ENCODE data around the gene ACSM4. TPM values are rescaled to one million over a fixed set of nuclear protein-coding genes. Genes with fewer than 3 reads are reported as not detected.

ACSM4 gene
- not detected for total RNA-seq
- not detected for total RNA-seq (2013)

GRCh38 chr12:7303772-7304171 is at the start of gene ACSM4:
ACSM4 (plus strand) TSS chr12:7304072; CDS start chr12:7304332, 260 bp downstream.
- no peak within 1 kb of the TSS for H3K27ac ChIP-seq (ENCODE audit: low read length)
- H3K36me3 Mint-ChIP-seq, result no peaks in the 10 kb centered on the region
- WGBS (ENCODE audit: insufficient coverage), result 79% methylated on average over 3 of the region's 3 CpGs
- H3K36me3 ChIP-seq (ENCODE audit: control insufficient read depth, insufficient read depth, low read length), result no peaks in the 10 kb centered on the region
- H3K9me3 ChIP-seq (ENCODE audit: control insufficient read depth, insufficient read depth, low read length), result no peaks in the 10 kb centered on the region
- no peak within 1 kb of the TSS for H3K27ac Mint-ChIP-seq
- H3K27me3 ChIP-seq (ENCODE audit: control insufficient read depth, insufficient read depth, low read length), result no peaks in the 10 kb centered on the region
- intact Hi-C loops (cut with micrococcal nuclease), result no loop called here
- H3K4me3 ChIP-seq (ENCODE audit: low read length), result no peak within 1 kb of the TSS
- H3K4me3 Mint-ChIP-seq, result no peak within 1 kb of the TSS
- H3K27me3 Mint-ChIP-seq (ENCODE audit: low read depth in 2 of 2), result peaks cover 12 to 22% of the 10 kb centered on the region in 2 donors
- no peak for TF ChIP-seq CTCF (IDR thresholded peaks at IDR 0.05)
- H3K4me1 ChIP-seq (ENCODE audit: control insufficient read depth, insufficient read depth, low read length), result no peaks in the 10 kb centered on the region
- ATAC-seq (no peak), DNase-seq (no peak)
- H3K9me3 Mint-ChIP-seq, result no peaks in the 10 kb centered on the region
- no peaks in the 10 kb centered on the region for H3K4me1 Mint-ChIP-seq

GRCh38 chr12:7259060-7259459 is 44.8 kb upstream of the ACSM4 start:
- Mint-ChIP-seq H3K27me3 (ENCODE audit: low read depth in 2 of 2) (peaks cover 11 to 30% of the 10 kb centered on the region in 2 donors), H3K36me3 (no peaks in the 10 kb centered on the region), H3K4me1 (no peaks in the 10 kb centered on the region), H3K4me3 (no peak overlapping the region), H3K9me3 (no peaks in the 10 kb centered on the region), H3K27ac (no peak overlapping the region)
- Histone ChIP-seq H3K27me3 (ENCODE audit: control insufficient read depth, insufficient read depth, low read length) (no peaks in the 10 kb centered on the region), H3K36me3 (ENCODE audit: control insufficient read depth, insufficient read depth, low read length) (no peaks in the 10 kb centered on the region), H3K4me3 (ENCODE audit: low read length) (no peak overlapping the region), H3K27ac (ENCODE audit: low read length) (no peak overlapping the region), H3K9me3 (ENCODE audit: control insufficient read depth, insufficient read depth, low read length) (no peaks in the 10 kb centered on the region), H3K4me1 (ENCODE audit: control insufficient read depth, insufficient read depth, low read length) (no peaks in the 10 kb centered on the region)
- intact Hi-C loops (cut with micrococcal nuclease), result no loop called here
- 100% methylated on average over 1 of the region's 1 CpG for WGBS (ENCODE audit: insufficient coverage)
- ATAC-seq (no peak), DNase-seq (no peak)
- no peak for TF ChIP-seq CTCF (IDR thresholded peaks at IDR 0.05)

GRCh38 chr12:7264538-7264937 is 39.3 kb upstream of the ACSM4 start:
- Histone ChIP-seq H3K4me1 (ENCODE audit: control insufficient read depth, insufficient read depth, low read length) (no peaks in the 10 kb centered on the region), H3K4me3 (ENCODE audit: low read length) (no peak overlapping the region), H3K27ac (ENCODE audit: low read length) (no peak overlapping the region), H3K27me3 (ENCODE audit: control insufficient read depth, insufficient read depth, low read length) (no peaks in the 10 kb centered on the region), H3K9me3 (ENCODE audit: control insufficient read depth, insufficient read depth, low read length) (no peaks in the 10 kb centered on the region), H3K36me3 (ENCODE audit: control insufficient read depth, insufficient read depth, low read length) (no peaks in the 10 kb centered on the region)
- Mint-ChIP-seq H3K27me3 (ENCODE audit: low read depth in 2 of 2) (peaks cover 14 to 23% of the 10 kb centered on the region in 2 donors), H3K4me3 (no peak overlapping the region), H3K27ac (no peak overlapping the region), H3K9me3 (no peaks in the 10 kb centered on the region), H3K36me3 (no peaks in the 10 kb centered on the region), H3K4me1 (no peaks in the 10 kb centered on the region)
- TF ChIP-seq CTCF (IDR thresholded peaks at IDR 0.05), result no peak
- intact Hi-C loops (cut with micrococcal nuclease), result no loop called here
- ATAC-seq, result no peak
- no peak for DNase-seq

GRCh38 chr12:7265251-7265650 is 38.6 kb upstream of the ACSM4 start:
- H3K27me3 Mint-ChIP-seq (ENCODE audit: low read depth in 2 of 2), result peaks cover 11 to 16% of the 10 kb centered on the region in 2 donors
- no peaks in the 10 kb centered on the region for H3K36me3 Mint-ChIP-seq
- Histone ChIP-seq H3K27ac (ENCODE audit: low read length) (no peak overlapping the region), H3K9me3 (ENCODE audit: control insufficient read depth, insufficient read depth, low read length) (no peaks in the 10 kb centered on the region), H3K27me3 (ENCODE audit: control insufficient read depth, insufficient read depth, low read length) (no peaks in the 10 kb centered on the region), H3K4me1 (ENCODE audit: control insufficient read depth, insufficient read depth, low read length) (no peaks in the 10 kb centered on the region), H3K4me3 (ENCODE audit: low read length) (no peak overlapping the region), H3K36me3 (ENCODE audit: control insufficient read depth, insufficient read depth, low read length) (no peaks in the 10 kb centered on the region)
- H3K4me3 Mint-ChIP-seq, result no peak overlapping the region
- H3K4me1 Mint-ChIP-seq, result no peaks in the 10 kb centered on the region
- no peak for TF ChIP-seq CTCF (IDR thresholded peaks at IDR 0.05)
- intact Hi-C loops (cut with micrococcal nuclease), result no loop called here
- H3K9me3 Mint-ChIP-seq, result no peaks in the 10 kb centered on the region
- no peak overlapping the region for H3K27ac Mint-ChIP-seq
- ATAC-seq (no peak), DNase-seq (no peak)
- 91% methylated on average over 4 of the region's 4 CpGs for WGBS (ENCODE audit: insufficient coverage)

Data from natural killer cell (primary cell).